HL-60 (cell line): Measurements from ENCODE around the gene FAF1.

Experiments used
- POLR2AphosphoS5 ChIP-seq: IDR thresholded peaks from 2 replicates; pipeline ENCODE4 v1.6.1; 2012; ENCODE audit warnings: low read depth
- TF ChIP-seq, protein P1 (sequence below): IDR thresholded peaks from one replicate; pipeline ENCODE4 v1.5.1; 2011; ENCODE audit warnings: low read length, control low read depth, inconsistent platforms; ENCODE audit not compliant: insufficient read depth
- TF ChIP-seq, protein P2 (sequence below): IDR thresholded peaks from 2 replicates; pipeline ENCODE4 v1.6.1; 2012; ENCODE audit warnings: low read depth; ENCODE audit not compliant: insufficient replicate concordance

GRCh38 chr1:50593515-50593914 is 366.6 kb downstream of the FAF1 start:
- TF ChIP-seq, protein P1, sequence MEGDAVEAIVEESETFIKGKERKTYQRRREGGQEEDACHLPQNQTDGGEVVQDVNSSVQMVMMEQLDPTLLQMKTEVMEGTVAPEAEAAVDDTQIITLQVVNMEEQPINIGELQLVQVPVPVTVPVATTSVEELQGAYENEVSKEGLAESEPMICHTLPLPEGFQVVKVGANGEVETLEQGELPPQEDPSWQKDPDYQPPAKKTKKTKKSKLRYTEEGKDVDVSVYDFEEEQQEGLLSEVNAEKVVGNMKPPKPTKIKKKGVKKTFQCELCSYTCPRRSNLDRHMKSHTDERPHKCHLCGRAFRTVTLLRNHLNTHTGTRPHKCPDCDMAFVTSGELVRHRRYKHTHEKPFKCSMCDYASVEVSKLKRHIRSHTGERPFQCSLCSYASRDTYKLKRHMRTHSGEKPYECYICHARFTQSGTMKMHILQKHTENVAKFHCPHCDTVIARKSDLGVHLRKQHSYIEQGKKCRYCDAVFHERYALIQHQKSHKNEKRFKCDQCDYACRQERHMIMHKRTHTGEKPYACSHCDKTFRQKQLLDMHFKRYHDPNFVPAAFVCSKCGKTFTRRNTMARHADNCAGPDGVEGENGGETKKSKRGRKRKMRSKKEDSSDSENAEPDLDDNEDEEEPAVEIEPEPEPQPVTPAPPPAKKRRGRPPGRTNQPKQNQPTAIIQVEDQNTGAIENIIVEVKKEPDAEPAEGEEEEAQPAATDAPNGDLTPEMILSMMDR, result no peak
- TF ChIP-seq, protein P2, sequence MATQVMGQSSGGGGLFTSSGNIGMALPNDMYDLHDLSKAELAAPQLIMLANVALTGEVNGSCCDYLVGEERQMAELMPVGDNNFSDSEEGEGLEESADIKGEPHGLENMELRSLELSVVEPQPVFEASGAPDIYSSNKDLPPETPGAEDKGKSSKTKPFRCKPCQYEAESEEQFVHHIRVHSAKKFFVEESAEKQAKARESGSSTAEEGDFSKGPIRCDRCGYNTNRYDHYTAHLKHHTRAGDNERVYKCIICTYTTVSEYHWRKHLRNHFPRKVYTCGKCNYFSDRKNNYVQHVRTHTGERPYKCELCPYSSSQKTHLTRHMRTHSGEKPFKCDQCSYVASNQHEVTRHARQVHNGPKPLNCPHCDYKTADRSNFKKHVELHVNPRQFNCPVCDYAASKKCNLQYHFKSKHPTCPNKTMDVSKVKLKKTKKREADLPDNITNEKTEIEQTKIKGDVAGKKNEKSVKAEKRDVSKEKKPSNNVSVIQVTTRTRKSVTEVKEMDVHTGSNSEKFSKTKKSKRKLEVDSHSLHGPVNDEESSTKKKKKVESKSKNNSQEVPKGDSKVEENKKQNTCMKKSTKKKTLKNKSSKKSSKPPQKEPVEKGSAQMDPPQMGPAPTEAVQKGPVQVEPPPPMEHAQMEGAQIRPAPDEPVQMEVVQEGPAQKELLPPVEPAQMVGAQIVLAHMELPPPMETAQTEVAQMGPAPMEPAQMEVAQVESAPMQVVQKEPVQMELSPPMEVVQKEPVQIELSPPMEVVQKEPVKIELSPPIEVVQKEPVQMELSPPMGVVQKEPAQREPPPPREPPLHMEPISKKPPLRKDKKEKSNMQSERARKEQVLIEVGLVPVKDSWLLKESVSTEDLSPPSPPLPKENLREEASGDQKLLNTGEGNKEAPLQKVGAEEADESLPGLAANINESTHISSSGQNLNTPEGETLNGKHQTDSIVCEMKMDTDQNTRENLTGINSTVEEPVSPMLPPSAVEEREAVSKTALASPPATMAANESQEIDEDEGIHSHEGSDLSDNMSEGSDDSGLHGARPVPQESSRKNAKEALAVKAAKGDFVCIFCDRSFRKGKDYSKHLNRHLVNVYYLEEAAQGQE, result no peak
- TF ChIP-seq POLR2AphosphoS5, result no peak
